ENCODE measurements around the gene ENAH. TPM values are rescaled to one million over a fixed set of nuclear protein-coding genes. Genes with fewer than 3 reads are reported as not detected.

The ENAH gene
- total RNA-seq, 1 experiment from 2014 or later = 100 TPM

- Histone ChIP-seq H3K27me3 (ENCODE audit: insufficient read depth, low read length) (no peaks in the 10 kb centered on the region), H3K9me3 (ENCODE audit: control insufficient read depth in 1 of 2, insufficient read depth in 1 of 2, low read depth in 1 of 2, low read length in 2 of 2) (no peaks in the 10 kb centered on the region), H2AFZ (ENCODE audit: low read depth, low read length, poor library complexity, severe bottlenecking) (no peak overlapping the region), H3K4me1 (ENCODE audit: control insufficient read depth in 1 of 2, insufficient read depth in 2 of 2, low read length in 2 of 2) (peaks cover 3 to 10% of the 10 kb centered on the region in 2 experiments; a peak in 3 of 4 replicates), H3K9ac (ENCODE audit: low read length) (no peak overlapping the region), H3K79me2 (ENCODE audit: insufficient read depth, low read length) (no peaks in the 10 kb centered on the region), H3K36me3 (ENCODE audit: control insufficient read depth in 1 of 2, insufficient read depth in 2 of 2, low read length in 2 of 2) (no peaks in the 10 kb centered on the region), H4K20me1 (ENCODE audit: insufficient read depth) (no peaks in the 10 kb centered on the region), H3K9me2 (ENCODE audit: insufficient read depth) (no peaks in the 10 kb centered on the region), H3K27ac (ENCODE audit: low read depth, low read length) (no peak overlapping the region), H3K4me2 (ENCODE audit: low read length) (no peak overlapping the region), H3K4me3 (replicated peaks in 1 of 2; ENCODE audit: low read depth in 1 of 2, low read length in 2 of 2) (no peak overlapping the region)
- ChIA-PET POLR2A (no interaction called here), CTCF (interaction anchor here (0.8 to 1.9 kb wide), 4 partner anchors 178 to 296 kb away, joined by 3 to 4 read pairs (median 3); no protein-coding TSS in a partner anchor), RAD21 (ENCODE audit: low non-redundant PET in 1 of 2, low total read pairs in 2 of 2, uncharacterized antibody in 2 of 2, unreplicated experiment in 2 of 2) (no interaction called here)
- DNase-seq (ENCODE audit: low read depth, low spot score) (no peak), ATAC-seq (no peak)
- TF ChIP-seq CTCF (IDR thresholded peaks at IDR 0.05 in 2 of 3, conservative IDR thresholded peaks at IDR 0.05 in 1 of 3; ENCODE audit: borderline replicate concordance in 1 of 3, insufficient read depth in 1 of 3, low read depth in 2 of 3, low read length in 2 of 3) (no peak), EZH2phosphoT487 (IDR thresholded peaks at IDR 0.05; ENCODE audit: borderline replicate concordance) (no peak), REST (IDR thresholded peaks at IDR 0.05; ENCODE audit: low read depth) (no peak), ZFX (IDR thresholded peaks at IDR 0.05) (no peak), SIN3A (IDR thresholded peaks at IDR 0.05; ENCODE audit: low read depth) (no peak), RAD21 (IDR thresholded peaks at IDR 0.05; ENCODE audit: low read depth) (no peak), SP1 (IDR thresholded peaks at IDR 0.05; ENCODE audit: low read depth) (no peak), TCF7L2 (IDR thresholded peaks at IDR 0.05; ENCODE audit: borderline replicate concordance, extremely low read depth, insufficient read depth, insufficient read length) (no peak), EZH2 (IDR thresholded peaks at IDR 0.05) (no peak), ATF3 (IDR thresholded peaks at IDR 0.05) (no peak), CEBPB (IDR thresholded peaks at IDR 0.05; ENCODE audit: low read depth) (no peak), ZBTB33 (IDR thresholded peaks at IDR 0.05; ENCODE audit: extremely low read depth, insufficient replicate concordance, low read length) (no peak), POLR2A (IDR thresholded peaks at IDR 0.05; ENCODE audit: borderline replicate concordance, extremely low read depth, insufficient read depth, insufficient read length) (no peak), POLR2AphosphoS5 (IDR thresholded peaks at IDR 0.05; ENCODE audit: low read depth, low read length) (no peak), ZNF274 (IDR thresholded peaks at IDR 0.05; ENCODE audit: low read depth, low read length) (no peak), FOSL1 (IDR thresholded peaks at IDR 0.05; ENCODE audit: low read depth) (no peak), CBX3 (IDR thresholded peaks at IDR 0.05; ENCODE audit: low read depth) (no peak)
- no TSS peak for BruUV-seq (replicated peaks)
- intact Hi-C loops (cut with micrococcal nuclease) = loop anchor here (5.0 to 10.0 kb wide), 2 partner anchors 180 to 587 kb away; partner anchors contain the start of gene H3-3A
These were observed 175.5 kb downstream of the ENAH start for GRCh38 chr1:225477296-225477911.
